HG03064 (cell line): ENCODE results near the gene IKZF2.

ENCODE experiments used
- ATAC-seq: cut with Tn5 transposase; IDR thresholded peaks from one replicate; pipeline ENCODE4 v1.9.1; 2021; ENCODE audit warnings: low read depth; ENCODE audit not compliant: unreplicated experiment

Gene IKZF2

DNA sequence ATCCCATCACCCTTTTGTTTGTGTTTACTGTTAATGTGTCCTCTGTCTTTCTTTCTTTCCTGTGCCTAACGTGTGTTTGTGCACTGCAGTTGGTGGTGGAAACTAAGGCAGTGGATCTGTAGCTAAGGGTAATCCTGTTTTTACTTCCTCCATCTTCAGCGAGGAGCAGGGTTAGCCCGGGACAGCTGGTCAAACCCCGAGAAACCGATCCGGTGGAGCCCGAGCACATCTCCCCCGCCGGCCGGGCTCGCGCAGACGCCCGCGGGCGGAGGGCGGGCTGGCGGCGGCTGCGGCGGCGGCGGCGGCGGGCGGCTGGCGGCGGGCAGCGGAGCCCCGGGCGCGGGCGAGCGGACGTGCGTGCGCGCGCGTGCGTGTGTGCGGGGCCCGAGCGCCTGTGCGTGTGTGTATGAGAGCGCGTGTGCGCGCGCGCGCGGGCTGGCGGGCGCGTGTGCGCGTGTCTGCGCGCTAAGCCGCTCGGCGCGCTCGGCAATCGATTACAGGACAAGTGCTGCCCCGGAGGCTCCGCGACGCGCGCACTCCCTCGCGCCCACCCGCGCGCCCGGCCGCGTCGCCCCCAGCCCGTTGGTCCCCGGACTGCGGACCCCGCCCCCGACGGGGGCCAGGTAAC lies at the start of gene IKZF2:
IKZF2 (minus strand) TSS at position 176 of the 628 bp plus-strand sequence. CDS start 2,983 bp downstream, outside the sequence.
- ATAC-seq: peak; percentile 57

DNA sequence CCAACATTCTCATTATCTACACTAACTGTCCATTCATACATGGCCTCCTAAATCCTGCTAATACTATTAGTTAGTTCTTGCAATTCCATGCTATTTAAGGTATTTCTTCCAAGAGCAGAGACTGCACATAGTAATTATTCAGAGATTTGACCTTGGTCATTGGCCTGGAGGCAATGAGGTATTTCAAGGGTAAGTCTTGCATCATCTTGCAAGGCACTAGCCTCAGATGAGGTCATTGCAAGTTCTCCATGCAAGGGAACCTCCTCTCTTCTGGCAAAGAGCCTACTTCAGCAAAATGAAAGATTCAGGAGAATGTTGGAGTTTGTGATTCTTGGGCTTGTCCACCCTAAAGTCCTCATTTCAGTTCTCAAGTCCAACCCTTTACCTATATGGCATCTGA lies 48.5 kb upstream of the IKZF2 start:
- no peak for ATAC-seq

DNA sequence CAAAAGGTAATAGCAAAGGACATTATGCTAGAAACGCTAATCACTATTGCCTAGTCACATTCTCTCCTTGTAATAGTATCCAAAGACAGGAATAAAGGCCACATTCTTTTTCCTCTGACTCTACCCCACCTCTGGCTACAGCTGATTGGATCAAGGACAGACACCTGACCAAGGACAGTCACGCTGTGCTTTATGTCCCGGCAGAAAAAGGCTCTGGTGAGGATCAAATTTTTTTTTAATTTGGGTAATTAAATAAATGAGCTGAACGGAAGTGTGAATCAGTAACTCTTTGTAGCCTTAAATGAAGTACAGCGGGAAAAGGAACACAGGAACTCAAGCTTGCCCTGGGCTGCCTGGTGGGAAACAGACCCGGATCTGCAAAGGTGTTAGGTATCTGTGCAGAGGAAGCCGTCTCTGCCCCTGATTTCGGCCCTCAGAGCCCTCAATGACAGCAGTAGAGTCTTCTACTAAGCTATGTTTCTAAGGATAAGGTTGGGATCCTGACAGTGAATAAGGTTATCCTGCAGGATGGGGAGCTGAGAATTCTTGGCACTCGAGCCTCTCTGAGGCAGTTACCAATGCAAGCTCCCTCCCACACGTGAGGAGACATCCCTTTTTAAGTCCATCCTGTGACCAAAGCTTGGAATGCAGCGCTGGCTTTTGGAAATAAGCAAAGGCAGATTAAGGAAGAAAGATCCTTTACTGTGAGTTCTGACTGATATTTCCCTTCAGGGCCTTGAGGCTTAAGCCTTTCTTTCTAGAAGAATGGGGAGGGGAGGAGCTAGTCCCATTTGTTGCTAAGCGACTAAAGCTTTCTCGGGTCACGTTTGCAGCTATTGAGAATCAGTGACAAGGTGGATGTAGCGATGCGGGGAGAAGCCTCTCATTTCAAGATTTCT lies 37.8 kb upstream of the IKZF2 start:
- no peak for ATAC-seq

DNA sequence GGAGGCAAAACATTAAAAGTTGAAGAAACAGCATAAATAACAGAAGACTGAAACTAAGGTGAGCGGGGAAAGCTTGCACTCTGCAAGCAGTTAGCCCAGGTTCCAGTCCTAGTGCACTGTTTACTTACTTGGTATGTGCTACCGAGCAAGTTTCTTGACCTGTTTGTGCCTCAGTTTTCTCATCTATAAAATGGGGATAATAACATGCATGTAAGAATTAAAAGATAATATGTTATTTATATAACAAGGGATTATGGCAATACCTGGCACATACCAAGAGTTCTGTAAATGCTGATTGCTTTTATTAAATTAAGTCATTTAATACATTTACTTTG lies 37.1 kb upstream of the IKZF2 start:
- no peak for ATAC-seq

DNA sequence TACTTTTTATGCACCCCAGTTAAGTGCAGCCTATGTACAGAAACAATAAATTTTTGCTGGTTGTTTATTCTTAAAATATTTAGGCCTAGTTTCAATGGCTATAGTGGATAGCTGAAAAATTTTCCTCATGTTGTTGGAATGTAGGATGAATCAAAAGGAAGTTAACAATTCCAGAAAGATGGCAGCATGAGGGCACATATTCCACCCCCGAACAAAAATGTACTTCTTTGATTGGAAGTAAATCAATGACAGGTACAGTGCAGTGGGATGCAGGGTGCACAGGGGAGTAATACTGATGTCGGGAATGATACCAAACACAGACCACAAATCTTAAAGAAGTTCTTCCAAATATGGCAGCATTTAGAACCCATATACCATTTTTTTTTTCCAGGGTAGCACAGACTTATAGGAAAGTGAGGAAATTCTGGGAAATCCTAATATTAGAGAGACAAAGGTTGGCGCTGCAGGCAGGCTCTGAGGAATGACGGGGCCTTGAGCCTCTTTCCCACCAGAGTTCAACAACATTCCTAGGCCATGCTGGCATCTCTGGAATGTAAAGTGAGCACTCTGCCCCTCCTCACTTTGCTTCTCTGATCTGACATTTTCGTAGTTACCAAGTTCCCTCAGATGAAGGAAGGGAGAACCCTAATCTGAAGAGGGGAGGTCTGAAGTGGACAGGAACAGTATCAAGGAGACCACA lies 36.6 kb upstream of the IKZF2 start:
- no peak for ATAC-seq

DNA sequence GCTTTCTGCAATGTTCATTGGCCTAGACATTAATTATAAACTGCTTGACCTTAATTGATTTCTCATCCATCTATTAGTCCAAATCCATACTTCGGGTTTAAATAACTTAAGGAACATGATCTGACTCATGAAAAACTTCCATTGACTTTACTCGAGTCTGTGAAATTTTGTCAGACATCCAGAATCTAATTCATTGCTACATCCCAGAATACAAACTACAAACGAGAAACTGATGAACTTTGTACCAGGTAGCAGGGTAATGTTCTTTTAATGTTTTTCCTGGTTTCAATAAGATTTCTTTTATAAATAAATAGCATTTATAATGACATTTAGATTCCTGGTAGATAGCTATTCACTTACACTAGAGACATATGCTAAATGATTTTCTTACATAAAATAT lies 36.0 kb upstream of the IKZF2 start:
- no peak for ATAC-seq

DNA sequence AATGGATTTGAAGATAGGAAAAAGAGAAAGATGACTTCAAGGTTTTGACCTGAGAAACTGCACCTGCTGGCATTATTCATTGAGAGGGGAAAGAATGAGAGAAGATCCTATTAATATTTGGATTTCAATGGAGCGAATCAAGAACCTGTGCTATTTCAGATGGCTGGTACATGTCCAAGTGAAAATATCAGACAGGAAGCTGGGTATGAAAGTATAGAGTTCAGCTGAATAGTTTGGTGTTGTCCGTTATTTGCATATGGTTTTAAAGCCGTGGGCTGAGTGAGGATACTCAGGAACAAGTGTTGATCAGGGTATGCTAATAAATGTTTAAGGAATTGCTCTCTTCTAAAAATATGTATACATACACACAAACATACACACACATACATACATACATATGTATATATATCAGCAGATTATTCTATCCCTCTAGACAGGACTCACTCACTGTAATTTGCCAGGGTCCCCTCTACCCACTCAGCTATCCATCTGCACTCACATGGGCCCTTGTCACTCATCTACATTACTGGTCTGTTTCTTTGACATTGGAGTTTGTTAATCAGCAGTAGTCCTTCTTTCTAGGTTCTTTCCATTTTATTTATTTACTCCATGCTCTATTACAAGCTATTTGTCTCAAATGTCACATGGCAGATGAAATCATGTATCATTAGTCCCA lies 33.9 kb upstream of the IKZF2 start:
- ATAC-seq: peak; percentile 98

DNA sequence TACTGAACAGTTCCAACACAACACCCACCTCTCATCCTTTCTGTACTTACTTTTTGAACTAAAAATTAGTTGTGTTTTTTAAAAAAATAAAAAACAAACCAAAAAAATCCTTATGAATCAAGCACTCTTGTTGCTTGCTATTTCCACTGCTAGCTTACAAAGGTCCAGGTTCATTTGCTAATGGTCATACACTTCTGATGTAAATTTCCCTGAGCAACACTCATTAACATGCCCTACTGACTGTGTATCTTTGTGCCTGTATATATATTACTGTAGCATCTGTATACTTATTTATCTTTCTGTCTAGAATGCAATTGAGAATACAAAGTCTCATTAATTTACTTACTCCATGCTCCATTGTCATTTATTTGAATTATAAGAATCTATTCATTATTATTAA lies 30.3 kb upstream of the IKZF2 start:
- ATAC-seq: no peak

DNA sequence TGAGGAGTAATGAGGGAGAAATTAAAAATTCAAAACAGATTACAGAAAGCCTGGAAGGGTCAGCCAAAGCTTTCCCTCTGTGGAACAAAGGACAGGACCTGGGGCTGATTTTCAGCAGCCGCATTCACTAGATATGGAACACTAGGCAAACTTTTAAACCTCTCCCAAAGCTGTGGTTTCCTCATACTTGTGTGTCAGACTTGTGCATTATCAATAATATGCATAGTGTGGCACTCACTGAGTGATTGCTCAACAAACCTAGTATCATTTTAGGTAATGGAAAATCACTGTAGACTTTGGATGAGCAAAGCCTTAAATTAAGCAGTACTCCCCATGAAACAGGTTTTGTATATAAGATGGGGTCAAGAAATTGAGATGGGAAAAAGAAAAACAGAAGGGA lies 26.3 kb upstream of the IKZF2 start:
- ATAC-seq: no peak

DNA sequence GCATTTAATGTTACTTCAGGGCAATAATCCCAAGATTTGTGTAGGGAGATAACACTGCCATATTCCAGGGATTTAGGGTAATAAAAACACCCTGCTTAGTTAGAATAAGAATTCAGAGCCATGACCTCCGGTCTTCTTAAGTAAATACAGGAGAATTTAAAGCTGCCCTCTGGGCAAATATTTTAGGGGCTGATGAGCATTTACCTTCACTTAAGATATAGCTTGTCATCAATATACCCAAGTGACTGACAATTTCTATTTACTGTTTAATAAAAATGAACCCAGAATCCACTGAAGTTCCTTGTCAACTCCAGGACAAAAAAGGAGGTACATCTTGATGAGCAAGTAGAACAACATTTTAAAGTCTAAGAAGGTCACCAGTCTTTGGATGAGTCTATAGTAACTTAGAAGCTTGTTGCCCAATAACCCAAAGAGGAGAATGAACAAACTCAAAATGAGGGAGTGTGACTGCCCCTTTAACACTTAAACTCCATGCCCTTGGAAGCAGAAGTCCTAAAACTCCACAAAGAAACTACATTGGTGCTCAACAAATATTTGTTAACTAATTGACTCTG lies 24.3 kb upstream of the IKZF2 start:
- no peak for ATAC-seq

DNA sequence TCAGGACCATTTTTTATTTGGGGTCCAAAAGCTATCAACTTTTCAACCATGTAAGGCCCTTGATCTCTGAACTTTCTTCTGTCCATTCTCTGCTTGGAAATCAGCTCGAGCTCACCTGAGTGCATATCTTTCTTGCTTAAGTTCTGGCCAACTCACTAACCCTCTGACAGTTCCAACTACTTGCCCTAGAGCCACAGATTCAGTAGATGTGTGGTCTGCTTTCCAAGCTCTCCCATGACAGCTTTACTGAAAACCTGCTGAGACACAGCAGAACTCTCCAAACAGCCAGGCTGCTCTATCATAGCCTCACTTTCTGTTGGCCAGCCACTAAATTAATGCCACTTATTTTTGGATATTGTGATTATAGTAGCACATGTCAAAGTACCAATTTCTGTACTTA lies 21.2 kb upstream of the IKZF2 start:
- no peak for ATAC-seq

DNA sequence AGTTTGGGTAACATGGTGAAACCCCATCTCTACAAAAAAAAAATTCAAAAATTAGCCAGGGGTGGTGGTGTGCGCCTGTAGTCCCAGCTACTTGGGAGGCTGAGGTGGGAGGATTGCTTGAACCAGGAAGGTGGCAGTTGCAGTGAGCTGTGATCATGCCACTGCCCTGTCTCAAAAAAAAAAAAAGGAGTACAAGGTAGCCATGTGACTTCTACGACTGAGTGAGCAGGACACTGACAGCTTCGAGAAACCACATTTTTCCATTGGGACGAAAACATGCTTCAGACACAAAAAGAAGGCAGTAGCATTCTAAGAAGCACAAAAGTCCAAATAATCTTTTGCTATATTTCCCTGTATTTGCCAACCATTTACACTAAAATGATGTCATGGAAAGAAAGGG lies 19.7 kb upstream of the IKZF2 start:
- no peak for ATAC-seq

DNA sequence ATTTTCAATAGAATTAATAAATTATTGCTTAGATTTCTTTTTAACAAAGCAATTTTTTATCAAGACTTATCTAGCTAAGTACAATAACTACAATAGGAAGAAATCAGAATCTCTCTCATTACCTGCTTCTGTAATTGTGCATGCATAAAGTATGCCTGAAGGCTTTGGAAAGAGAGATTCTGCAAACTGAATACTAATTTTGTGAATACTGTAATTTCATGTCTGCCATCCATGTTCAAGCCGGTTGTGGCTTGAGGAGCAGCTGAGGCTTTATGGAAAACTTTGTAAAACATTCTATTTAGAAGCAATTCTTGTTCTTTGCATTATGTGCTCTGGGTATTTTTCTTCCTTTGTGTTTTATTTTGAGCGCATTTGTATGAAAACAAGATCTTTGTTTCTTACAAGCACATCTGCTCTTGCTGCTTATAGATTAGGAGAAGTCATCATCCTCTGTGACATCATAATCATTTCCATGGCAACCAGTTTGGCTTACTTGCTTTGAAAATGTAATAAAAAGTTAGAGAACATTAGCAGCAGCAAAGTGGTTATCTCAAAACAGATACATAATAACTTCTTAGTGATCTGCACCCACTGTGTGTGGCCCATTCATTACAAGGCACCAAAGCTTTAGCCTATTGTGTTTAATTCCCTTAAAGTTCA lies 16.0 kb upstream of the IKZF2 start:
- ATAC-seq: no peak

DNA sequence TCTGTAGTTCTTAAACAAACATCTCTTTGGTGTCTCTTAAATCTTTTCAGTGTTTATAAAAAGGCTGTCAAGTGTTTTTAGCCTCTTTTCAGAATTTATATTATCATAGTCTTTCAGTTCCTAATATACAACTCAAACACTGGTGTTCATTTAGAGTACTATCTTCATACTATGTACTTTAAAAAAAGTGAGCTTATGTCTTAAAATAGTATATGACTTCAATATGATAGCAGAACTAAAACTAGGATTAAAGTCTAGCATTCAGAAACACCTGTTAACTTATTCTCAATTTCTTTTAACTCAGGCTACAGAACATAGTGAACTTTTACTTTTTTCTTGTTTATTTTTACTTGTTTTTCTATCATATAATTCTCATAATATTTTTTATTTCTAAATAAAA lies 14.7 kb upstream of the IKZF2 start:
- ATAC-seq: peak; percentile 98

DNA sequence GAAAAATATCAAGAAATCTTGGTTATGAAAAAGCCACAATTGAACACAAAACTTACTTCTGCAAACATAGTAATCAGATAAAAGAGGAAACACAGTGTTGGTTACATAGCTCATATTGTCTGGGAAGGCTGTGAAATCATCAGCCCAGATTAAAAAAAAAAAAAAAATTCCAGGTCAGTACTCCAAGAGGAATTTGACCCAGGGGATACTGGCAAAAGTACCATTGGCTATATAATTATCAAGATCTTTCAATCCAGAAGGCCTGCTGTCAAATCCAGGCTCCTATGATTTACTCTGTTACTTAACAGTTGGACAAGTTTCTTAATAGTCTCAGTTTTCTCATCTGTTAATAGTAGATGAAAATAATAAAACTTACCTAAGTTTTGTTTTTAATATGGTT lies 12.9 kb upstream of the IKZF2 start:
- no peak for ATAC-seq

DNA sequence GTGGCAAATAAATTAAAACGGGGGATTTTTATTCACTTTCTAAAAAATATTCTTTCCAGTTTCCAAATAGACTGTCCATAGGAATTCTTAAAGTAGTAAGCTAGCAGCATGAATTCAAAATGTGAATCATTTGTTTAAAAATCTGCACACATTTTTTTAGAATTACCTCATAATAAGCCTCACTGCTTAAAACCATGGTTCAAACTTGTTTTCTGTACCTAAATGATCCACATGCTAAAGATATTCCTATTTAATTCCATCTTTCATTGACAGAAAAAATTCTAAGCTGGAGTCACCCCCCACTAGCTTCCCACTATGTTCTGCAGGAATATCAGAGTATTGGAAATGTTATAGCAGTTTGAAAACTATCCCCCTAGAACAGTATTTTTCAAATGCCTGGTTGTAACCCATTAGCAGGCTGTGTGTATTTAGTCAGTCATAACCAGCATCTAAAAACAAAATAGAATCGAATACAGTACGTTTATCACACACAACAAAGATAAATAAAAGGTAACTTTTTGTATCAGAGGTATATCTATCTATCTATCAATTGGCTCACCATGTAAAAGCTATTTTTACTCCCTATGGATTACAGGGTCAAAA lies 11.2 kb upstream of the IKZF2 start:
- ATAC-seq: no peak

DNA sequence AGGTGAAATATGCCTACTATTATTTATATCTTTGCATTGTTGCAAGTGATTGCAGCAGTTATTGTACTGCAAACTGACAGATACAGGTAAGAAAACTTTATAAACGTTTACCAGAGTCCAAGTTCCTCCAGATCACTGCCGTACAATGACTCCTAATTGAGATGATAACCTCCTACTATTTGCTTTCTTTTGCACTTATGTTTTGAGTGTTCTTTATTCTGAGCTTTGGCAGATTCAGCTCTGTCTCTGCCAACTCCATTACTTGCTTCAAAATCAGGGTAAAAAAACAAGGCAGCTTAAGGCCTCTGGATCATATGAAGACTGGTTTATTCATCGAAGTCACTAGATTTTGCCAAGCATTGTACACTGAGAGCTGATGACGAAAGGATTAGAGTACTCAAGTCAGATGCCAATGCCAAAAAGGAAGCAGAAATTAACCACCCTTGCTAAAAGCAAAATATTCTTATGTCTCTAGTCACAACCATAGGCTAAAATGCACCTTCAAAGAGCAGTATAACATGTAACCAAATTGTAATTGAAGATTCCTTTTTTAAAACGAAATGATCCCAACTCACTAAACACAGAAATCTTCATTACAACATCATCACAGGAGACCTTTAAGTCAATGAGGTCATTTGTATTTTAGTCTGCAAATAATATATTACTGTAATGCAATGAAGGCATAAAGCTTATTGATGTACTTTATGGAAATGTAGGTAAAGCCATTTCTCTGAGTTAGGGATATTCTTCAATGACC lies 10.5 kb upstream of the IKZF2 start:
- no peak for ATAC-seq

DNA sequence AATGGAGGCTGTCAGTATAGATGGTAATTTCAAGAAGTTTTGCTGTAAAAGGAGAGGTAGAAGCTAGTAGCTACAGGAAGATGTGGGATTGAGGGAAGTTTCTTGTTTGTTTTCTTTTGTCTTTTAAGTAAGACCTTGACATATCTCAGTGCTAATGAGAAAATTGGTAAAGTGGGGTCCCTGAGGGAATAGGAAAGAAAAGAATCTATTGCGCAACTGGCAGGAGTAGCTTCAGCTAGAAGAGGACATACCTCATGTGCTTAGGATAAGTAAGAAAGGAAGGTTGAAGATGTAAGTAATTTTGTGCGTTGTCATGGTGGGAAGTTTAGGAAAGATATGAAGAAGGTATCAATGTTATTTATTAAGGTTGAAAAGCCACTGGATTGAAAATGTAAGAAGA lies 8.4 kb upstream of the IKZF2 start:
- no peak for ATAC-seq

DNA sequence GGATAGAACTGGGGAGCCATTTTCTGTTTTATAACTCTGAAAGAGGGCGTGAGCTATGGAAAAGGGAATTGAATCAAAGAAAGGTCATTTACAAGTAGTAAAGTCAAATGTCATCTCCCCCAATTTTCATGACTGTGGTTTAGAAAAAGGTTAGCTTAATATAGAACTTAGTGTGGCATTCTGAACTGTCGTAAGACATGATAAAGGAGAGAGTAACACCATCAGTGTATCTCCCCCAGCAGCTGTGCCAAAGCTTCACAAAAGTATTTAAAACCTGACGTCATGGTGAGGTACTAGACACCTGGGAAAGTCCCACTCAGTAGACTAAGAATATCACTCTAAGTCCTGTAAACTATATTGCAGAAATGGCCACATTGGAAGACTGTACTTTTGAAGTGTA lies 5.8 kb upstream of the IKZF2 start:
- peak; percentile 50 for ATAC-seq
